HG03575 (cell line): ENCODE results near the gene TPM4.
"Not testable (repeated sequence)": the region's sequence is repeated elsewhere in the genome, so short reads cannot be mapped to it uniquely, and the experiment has no call there.

Experiments used
- ATAC-seq: cut with Tn5 transposase; IDR thresholded peaks from one replicate; pipeline ENCODE4 v1.9.1; 2021; ENCODE audit not compliant: unreplicated experiment, insufficient number of reproducible peaks, low FRiP score; ENCODE audit errors: extremely low read depth

TPM4 gene

DNA sequence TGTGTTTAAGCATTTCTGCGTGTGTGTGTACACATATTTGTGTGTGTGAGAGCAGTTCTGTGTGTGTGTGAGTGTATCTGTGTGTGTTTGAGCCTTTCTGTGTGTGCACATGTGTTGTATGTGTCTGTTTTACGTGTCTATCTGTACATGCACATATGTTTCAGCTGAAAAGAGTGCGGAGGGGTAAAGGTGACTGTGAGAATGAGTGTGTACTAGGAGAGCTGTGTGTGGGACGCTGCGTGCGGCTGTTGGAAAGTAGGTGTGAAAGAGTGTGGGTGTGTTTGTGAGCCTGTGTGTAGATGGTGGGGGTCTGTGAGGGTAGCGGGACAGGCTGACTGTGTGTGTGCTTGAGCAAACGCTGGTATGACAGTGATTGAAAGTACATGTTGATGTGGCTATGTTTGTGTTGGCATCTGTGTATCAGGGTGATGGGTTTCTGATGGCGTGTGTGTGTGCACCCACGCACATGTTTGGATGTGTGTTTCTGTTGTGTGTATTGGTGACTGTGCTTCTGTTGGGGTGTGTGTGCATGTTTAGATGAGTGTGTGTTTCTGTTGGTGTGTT, 7.5 kb upstream of the TPM4 start:
- ATAC-seq = no peak

DNA sequence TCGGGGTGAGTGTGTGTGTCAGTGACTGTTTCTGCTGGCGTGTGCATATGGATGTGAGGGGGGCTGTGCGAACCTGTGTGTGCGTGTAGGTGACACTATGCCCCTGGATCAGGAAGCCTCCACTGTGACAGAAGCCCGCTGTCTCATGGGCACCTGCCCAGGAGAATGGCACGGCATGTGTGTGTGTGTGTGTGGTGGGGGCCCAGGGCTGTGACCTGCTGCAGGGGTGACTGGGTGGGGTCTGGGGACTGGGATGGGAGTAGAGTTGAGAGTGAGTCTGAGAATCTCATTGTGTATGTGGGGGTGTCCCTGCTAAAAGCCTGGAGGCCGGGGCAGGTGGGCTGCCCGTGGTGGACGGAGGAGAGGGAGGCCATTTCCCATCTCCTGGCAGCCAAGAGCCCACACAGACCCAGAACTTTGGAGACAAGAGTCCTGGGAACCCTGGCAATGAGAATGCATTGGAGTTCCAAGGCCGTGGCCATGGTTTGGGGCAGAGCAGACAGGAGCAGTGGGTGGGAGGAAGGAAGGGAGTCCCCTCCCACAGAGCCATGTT, 6.4 kb upstream of the TPM4 start:
- ATAC-seq = no peak

DNA sequence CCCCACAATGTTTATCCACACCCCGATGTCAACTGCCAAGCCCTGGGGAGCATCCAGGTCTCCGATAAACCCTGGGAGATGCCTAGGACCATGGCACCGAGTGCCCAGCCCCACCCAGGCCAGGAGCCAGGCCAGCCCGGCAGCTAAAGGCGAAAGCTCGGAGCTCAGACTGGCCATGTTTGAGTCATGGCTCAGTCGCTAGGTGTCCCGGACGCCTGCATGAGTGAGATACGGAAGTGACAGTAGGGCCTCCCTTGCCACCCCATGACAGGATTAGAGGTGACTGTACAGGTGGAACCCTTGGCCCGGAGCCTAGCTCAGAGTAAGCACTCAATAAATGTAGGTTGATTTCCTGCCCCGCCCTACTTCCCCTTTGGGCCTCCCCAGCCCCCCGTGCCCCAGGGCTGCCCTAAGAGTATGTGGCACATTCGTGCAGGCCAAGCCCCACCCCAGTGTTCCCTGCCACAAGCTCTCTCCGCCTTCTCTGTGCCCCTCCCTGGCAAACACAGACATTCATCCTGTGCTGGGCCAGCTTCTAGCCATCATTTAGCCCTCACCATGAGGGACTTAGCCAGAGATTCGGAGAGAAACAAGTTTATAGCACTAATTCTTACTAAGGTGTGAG, 5.8 kb upstream of the TPM4 start:
- no peak for ATAC-seq

DNA sequence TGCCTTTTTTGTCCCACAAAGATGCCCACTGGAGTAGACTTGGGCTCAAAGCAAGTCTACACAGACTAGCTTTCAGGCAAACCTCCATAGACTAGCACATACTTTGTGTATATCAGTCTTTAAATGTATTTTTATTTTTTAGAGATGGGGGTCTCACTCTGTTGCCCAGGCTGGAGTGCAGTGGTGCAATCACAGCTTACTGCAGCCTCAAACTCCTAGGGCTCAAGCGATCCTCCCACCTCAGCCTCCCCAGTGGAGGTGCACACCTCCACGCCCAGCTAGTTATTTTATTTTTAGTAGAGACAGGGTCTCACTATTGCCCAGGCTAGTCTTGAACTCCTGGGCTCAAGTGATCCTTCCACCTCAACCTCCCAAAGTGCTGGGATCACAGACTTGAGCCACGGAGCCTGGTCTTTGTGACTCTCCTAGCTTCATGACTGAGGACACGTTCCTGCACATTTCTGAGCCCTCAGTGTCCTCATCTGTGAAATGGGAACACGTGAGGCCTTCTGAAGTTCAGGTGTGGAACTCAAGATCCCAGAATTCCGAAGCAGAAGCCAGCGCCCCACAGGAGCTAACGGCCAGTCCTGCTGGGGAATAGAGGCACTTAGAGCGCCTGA, 5.1 kb upstream of the TPM4 start:
- no peak for ATAC-seq

DNA sequence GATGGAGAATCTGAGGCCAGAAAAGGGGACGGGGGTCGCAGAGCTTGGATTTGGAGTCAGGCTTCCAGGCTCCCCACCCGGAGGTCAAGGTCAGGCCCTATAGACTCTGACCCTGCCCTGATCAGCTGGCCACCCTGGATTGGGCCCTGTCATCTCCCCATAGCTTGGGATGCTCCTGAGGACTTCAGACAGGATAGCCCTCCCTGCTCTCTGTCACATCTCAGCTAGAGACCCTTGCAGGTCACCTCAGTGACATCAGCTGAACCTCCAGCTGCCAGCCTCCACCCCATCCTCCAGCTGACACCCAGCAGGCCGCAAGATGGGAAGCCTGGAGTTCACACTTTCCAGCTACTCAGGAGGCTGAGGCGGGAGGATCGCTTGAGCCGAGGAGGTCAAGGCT, 2.8 kb upstream of the TPM4 start:
- no peak for ATAC-seq

DNA sequence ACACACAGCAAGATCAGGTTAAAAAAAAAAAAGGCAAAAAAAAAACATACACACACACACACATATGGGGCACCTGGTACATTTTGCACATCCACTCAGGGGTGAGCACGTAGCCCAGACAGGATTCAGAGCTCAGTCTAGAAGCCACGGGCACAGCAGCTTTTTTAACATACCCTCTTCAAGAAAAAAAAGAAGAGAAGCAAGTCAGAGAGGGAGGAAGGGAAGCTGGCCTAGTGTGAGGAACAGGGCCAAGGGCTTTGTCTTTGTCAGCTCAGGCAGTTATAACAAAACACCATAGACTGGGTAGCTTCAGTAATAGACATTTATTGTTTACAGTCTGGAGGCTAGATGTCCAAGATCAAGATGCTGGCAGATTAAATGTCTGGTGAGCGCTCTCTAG, 2.3 kb upstream of the TPM4 start:
- no peak for ATAC-seq

DNA sequence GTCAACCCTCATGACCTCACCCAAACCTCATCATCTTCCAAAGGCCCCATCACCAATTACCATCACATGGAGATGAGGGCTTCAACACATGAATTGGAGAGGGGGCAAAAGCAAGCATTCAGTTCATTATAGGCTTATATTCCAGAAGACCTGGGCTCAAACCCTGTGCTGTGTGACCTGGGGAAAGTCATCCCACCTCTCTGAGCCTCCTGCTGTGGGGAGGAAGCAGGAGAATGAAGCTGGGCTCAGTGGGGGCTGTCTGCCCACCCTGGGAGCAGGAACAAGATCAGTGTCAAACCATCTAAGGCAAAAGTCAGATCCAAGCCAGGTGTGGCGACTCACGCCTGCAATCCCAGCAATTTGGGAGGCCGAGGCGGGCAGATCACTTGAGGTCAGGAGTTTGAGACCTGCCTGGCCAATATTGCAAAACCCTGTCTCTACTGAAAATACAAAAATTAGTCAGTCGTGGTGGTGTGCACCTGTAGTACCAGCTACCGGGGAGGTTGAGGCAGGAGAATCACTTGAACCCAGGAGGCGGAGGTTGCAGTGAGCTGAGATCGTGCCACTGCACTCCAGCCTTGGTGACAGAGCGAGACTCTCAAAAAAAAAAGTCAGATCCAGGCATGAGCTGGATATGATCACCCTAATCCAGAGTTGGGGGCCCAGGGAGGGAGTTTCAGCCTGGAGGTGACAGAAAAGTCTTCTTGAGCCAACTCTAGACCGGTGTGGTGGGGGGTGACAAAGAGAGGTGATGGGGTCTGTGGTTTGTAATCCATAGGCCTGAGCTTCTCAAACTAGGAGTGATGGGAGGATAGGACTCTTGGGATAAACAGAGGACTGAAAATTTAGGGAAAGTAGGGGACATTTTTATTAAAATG, 1.6 kb upstream of the TPM4 start:
- ATAC-seq = no peak

DNA sequence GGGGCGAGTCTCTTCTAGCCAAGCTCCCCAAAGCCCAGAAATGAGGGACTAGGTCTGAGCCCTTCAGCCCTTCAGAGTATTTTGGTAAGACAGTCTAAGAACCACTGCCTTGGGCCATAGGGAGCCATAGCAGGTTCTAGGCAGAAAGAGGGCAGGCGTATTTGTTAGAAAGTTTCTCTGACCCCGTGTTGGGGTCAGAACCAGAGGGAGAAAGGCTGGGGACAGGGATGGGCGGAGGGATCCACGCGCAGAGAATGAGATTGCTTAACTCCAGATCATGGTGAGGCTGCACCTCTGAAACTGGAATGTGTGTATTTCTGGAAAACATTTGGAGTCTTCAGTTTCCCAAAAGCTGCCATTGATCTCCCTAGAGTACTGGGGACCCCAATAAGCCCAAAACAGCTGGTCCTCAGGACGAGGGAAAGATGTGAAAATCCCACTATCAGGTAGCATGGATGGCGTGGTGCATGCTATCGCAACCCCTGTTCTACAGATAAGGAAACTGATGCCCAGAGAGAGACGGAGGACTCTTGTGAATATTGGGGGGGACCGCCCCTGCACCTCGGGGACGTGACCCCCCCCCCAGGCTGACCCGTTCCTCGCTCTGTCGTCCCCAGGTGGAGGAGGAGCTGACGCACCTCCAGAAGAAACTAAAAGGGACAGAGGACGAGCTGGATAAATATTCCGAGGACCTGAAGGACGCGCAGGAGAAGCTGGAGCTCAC, 703 bp upstream of the TPM4 start:
- no peak for ATAC-seq

DNA sequence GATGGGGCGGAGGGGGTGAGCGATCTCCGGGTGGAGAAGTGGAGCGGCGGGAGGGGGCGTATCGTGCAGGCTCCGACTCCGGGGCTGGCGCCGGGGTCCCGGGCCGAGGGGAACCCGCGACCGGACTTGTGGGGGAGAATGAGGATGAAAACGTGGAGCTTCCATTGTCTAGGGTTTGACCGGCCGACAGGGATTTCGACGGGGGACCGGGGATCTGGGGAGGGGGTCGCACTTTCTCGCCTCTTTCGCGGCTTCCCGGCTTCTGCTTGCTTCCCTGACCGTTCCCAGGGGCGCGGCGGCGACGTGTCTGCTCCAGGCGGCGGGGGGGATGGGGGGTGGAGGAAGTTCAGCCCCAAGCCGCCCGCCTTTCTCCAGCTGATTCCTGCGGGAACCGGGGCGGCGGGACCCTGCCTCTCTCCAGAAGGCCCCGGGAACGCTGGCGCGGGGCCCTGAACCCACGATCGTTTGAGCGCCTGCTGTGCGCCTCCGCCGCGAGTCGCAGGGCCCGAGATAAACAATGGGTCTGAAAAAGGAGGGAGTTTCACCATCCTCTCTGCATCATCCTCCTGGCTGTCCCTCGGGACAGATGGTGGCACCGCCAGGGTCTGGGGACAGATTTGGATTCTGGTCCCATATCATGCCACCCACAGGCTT, 790 bp downstream of the TPM4 start:
- no peak for ATAC-seq

DNA sequence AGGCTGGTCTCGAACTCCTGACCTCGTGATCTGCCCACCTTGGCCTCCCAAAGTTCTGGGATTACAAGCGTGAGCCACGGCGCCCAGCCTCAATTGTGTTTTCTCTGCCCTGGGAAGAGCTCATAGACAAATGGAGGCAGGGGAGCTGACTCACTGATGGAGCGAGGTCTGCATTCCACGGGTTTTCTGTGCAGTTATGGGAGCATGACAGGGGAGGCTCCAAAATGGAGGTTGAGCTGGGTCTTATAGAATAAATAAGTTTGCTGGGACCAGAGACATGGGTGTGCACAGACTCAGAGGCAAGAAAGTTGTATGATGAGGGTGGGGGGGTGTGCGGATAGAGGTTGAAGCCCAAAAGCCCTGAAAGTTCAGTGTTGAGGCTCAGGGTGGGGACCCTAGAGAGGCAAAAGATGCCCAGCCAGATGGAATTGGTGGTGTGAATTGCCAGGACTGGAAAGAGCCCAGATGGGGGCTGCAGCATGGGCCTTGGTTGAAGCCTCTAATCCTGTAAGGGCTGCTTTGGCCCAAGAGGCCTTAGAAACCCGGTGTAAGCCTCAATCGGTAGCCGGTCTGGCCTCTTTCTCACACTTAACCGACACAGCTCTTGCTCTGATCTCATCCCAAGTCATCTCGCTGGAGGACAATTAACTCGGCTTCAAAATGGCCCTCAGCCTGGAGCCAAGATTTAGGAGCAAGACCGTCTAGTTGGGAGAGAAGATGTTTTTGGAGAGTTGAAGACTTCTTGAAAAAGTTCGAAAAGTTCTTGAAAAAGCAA, 1.9 kb downstream of the TPM4 start:
- no peak for ATAC-seq

DNA sequence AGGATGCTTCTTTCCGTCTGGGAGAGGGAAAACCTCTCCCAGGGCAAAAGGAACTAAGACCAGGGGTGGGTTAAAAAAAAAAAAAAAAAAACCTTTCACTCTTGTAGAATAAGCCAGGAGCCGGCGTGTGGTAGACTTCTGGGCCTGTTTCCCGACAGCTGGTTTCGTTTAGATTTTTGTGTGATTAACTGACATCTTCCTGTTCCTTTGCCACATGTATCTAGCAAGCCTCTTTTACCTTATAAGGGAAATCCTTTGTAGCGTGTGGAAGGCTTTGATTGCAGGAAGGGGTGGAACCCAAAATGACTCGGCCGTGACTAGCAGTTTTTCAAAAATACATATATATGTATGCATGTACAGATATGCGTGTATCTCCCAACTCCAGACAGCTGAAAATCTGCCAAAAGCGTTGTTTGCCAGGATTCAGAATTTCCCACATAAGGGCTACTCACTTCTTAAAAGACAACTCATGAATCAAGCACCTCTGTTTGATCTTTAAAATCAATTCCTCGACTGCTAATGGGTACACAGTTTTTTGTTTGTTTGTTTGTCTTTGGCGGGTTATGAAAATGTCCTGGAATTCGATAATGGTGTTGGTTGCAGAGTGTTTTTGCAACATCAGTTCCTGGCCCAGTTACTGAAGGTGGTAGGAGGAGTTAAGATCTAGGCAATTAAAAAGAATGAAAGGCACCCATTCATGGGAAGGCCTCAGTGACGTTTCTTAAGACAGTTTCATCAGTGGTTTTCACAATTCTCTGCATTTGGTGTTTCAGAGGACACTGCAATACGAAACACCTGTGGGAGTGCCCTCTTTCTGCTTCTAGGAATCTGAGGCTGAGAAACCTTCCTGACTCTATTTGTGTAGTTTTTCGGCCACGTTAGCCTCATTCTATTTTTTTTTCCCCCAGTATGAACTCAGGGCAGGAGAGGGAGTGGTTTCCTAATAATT, 2.7 kb downstream of the TPM4 start:
- no peak for ATAC-seq

DNA sequence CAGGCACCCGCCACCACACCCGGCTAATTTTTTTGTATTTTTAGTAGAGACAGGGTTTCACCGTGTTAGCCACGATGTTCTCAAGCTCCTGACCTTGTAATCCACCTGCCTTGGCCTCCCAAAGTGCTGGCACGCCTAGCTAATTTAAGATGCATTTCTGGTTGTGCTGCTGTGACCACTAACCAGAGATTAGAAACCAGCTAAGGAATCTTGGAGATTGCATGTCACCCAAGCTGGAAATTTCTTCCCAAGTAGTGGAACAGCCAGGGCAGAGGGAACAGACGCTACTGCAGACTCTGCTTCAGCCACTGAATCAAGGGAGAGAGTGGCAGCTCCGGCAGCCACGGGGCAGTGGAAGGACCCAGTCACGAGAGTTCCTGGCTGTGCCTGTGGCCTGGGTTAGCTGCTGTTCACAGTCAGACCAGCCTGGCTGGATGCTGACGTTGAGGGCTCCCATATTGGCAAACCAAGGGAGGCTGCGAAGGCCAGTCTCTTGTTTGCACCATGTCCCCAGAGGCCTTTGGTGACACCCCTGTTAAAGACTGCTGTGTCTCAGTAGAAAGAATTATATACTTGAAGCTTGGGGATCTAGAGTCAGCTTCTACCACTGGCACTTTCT, 7.9 kb downstream of the TPM4 start:
- no peak for ATAC-seq

DNA sequence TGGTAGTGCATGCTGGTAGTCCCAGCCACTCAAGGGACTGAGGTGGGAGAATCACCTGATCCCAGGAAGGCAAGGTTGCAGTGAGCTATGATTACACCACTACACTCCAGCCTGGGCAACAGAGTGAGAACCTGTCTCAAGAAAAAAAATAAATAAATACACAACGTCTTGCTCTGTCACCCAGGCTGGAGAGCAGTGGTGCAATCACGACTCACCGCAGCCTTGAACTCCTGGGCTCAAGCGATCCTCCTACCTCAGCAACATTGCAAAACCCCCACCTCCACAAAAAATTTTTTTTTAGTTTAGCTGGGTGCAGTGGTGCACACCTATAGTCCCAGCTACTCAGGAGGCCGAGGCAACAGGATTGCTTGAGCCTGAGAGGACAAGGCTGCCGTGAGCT, 8.8 kb downstream of the TPM4 start:
- no peak for ATAC-seq

DNA sequence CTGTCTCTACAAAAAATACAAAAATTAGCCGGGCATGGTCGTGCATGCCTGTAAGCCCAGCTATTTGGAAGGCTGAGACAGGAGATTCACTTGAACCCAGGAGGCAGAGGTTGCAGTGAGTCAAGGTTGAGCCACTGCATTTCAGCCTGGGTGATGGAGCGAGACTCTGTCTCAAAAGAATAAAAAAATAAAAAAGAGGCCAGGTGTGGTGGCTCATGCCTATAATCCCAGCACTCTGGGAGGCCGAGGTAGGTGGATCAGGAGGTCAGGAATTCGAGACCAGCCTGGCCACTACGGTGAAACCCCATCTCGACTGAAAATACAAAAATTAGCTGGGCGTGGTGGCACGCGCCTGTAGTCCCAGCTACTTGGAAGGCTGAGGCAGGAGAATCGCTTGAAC, 11.1 kb downstream of the TPM4 start:
- not testable (repeated sequence) for ATAC-seq

DNA sequence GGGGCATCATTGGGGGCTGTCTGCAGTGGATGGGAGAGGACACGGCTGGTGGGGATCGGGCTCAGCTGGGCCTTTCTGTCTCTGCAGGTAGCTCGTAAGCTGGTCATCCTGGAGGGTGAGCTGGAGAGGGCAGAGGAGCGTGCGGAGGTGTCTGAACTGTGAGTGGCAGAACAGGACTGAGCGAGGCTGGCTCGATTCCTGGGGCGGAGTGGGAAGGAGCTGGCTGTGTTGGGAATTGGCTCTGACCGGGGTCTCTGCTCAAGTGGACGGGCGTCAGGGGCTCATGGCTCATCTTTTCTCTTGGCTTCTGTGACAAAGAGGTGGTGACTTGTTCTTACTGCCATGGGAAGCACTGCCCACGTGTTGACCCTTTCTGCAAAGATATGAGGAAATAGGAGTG, 11.6 kb downstream of the TPM4 start:
- ATAC-seq = no peak

DNA sequence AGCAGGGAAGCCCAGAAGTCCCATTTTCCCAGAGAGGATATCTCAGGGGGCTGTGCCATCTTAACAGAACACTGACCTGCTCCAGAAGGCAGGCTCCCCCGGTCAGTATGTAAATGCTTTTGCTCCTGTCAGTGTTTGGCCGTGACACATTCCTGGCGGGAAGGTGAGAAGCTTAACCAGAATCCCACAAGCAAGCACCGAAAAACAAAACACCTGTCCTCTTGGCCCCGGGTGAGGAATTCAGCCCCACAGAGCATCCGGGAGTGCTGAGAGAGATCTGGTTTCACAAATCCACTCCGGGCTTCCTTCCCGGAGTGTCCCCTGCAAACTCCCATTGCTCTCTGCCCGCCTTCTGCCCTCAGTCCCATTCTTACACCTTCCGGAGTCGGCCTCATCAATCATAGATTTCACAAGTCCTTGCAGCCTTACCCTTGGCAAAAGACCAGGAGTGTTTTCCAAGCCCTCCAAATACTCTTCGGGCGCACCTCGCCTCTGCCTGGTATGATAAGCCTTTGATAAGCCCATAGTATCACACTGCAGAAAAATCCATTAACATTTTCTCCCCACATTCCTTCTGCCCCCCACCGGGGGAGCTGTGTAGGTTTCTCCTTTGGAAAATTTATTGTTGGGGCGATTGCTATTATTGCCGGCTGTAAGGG, 12.2 kb downstream of the TPM4 start:
- no peak for ATAC-seq
